Erythroblast (primary cell): ENCODE results near the gene EYS.

Experiments used
- GATA1 ChIP-seq: IDR thresholded peaks from 2 replicates; pipeline ENCODE4 v1.6.1; 2011; ENCODE audit warnings: low read depth, mild to moderate bottlenecking, control low read depth, low read length, moderate library complexity
- POLR2A ChIP-seq: IDR thresholded peaks from 2 replicates; pipeline ENCODE4 v1.6.1; 2011; ENCODE audit warnings: mild to moderate bottlenecking, low read length

DNA sequence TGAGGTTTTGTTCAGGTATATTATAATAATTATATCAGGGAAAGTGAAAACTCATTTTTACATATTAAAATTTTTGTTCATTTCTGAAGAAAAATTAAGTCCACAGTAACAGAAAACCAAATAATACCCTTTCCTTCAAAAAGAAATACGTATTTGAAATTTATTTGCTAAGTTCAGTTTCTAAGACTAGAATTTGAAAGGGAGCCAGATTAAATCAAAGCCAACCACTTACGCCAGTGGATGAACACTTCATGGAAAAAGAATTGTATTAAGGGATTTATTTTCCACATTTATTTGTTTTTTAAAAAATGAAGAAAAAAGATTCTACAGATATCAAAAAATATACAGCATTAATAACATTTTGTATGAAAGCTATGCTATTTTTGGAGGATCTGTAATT is 654.4 kb downstream of the EYS start:
- TF ChIP-seq POLR2A (no peak), GATA1 (no peak)
